ENCODE data around the gene TMEM229B. TPM values are rescaled to one million over a fixed set of nuclear protein-coding genes. Genes with fewer than 3 reads are reported as not detected.

TMEM229B gene
- total RNA-seq, 6 experiments from 2014 or later = 0.06 to 1.8 (median 1.2) TPM

GRCh38 chr14:67524634-67524963 is 36.1 kb upstream of the TMEM229B start:
- DNase-seq (no peak), ATAC-seq (no peak)
- H3K36me3 ChIP-seq = no peaks in the 10 kb centered on the region
- no peak overlapping the region for H3K27ac ChIP-seq
- intact Hi-C loops (cut with DNase I) = no loop called here
- no peaks in the 10 kb centered on the region for H3K4me1 ChIP-seq
- no peak overlapping the region for H3K4me3 ChIP-seq
- 29% methylated on average over 3 of the region's 3 CpGs for WGBS (ENCODE audit: insufficient coverage, low coverage, low lambda C conversion rate, missing lambda C conversion rate)
- H3K27me3 ChIP-seq = no peaks in the 10 kb centered on the region
- no peaks in the 10 kb centered on the region for H3K9me3 ChIP-seq
- TF ChIP-seq, protein P1, sequence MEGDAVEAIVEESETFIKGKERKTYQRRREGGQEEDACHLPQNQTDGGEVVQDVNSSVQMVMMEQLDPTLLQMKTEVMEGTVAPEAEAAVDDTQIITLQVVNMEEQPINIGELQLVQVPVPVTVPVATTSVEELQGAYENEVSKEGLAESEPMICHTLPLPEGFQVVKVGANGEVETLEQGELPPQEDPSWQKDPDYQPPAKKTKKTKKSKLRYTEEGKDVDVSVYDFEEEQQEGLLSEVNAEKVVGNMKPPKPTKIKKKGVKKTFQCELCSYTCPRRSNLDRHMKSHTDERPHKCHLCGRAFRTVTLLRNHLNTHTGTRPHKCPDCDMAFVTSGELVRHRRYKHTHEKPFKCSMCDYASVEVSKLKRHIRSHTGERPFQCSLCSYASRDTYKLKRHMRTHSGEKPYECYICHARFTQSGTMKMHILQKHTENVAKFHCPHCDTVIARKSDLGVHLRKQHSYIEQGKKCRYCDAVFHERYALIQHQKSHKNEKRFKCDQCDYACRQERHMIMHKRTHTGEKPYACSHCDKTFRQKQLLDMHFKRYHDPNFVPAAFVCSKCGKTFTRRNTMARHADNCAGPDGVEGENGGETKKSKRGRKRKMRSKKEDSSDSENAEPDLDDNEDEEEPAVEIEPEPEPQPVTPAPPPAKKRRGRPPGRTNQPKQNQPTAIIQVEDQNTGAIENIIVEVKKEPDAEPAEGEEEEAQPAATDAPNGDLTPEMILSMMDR (IDR thresholded peaks at IDR 0.05) = no peak
- no peak for TF ChIP-seq POLR2A (IDR thresholded peaks at IDR 0.05)

DNA sequence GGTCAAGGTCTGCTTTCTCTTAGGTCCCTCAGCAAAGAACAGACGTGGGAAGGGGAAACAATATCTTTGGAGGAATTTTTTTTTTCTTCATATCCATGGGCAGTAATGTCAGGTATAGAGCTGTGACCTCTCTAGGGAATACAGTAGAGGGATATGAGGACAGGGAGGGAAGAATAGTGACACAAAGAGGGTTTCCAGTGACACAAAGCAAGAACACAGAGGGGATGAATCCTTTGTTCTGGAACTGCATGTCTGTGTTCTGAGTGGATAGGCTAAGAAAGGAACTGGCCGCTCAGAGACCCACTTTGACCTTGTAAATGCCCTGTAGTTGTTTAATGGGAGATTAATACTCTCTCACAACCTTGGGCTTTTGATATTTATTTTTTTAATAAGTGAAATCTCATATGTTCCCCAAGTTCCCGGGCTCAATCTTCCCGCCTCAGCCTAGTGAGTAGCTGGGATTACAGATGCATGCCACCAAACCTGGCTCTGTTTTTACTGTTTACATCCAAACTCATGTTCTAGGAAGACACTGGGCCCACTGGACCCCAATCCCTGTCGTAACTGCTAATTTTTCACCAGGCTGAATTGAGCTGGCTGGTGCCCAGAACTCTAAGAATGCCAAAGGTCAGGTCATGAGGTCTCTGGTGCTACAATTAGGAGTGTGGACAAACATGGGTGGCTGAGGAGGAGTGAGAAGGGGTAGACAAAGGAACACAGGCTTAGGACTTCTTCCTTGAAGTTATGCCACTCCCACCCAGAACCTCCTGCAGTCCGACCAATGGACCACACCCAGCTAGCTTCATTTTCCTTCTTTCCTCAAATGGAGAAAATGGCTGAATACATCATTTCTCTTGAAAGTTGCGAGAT is 35.5 kb upstream of the TMEM229B start:
- DNase-seq (no peak), ATAC-seq (peak in 3 of 4 donors; percentile 74 to 83 (median 78))
- TF ChIP-seq, protein P1 (IDR thresholded peaks at IDR 0.05) = no peak
- no peak for TF ChIP-seq POLR2A (IDR thresholded peaks at IDR 0.05)
- H3K4me3 ChIP-seq = no peak overlapping the region
- H3K36me3 ChIP-seq = no peaks in the 10 kb centered on the region
- H3K27ac ChIP-seq = no peak overlapping the region
- intact Hi-C loops (cut with DNase I) = no loop called here
- no peaks in the 10 kb centered on the region for H3K4me1 ChIP-seq
- H3K27me3 ChIP-seq = no peaks in the 10 kb centered on the region
- H3K9me3 ChIP-seq = no peaks in the 10 kb centered on the region
- 60% methylated on average over 6 of the region's 7 CpGs for WGBS (ENCODE audit: insufficient coverage, low coverage, low lambda C conversion rate, missing lambda C conversion rate)

- WGBS (ENCODE audit: insufficient coverage, low coverage, low lambda C conversion rate, missing lambda C conversion rate) = 53% methylated on average over 2 of the region's 2 CpGs
- Histone ChIP-seq H3K4me3 (no peak overlapping the region), H3K27me3 (no peaks in the 10 kb centered on the region), H3K36me3 (no peaks in the 10 kb centered on the region), H3K27ac (no peak overlapping the region), H3K4me1 (no peaks in the 10 kb centered on the region), H3K9me3 (no peaks in the 10 kb centered on the region)
- DNase-seq (no peak), ATAC-seq (no peak)
- no peak for TF ChIP-seq POLR2A (IDR thresholded peaks at IDR 0.05)
- TF ChIP-seq, protein P1 (IDR thresholded peaks at IDR 0.05) = no peak
- intact Hi-C loops (cut with DNase I) = no loop called here
Measured at GRCh38 chr14:67522270-67522669, 33.7 kb upstream of the TMEM229B start.

DNA sequence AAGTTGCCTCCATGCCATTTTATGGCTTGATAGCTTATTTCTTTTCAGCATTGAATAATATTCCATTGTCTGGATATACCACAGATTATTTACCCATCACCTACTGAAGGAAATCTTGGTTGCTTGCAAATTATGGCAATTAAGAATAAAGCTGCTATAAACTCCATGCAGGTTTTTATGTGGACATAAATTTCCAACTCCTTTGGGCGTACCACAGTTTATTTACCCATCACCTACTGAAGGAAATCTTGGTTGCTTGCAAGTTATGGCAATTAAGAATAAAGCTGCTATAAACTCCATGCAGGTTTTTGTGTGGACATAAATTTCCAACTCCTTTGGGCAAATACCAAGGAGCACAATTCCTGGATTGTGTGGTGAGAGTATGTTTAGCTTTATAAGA is 32.0 kb upstream of the TMEM229B start:
- H3K27me3 ChIP-seq = no peaks in the 10 kb centered on the region
- 73% methylated on average over 1 of the region's 1 CpG for WGBS (ENCODE audit: insufficient coverage, low coverage, low lambda C conversion rate, missing lambda C conversion rate)
- H3K27ac ChIP-seq = no peak overlapping the region
- TF ChIP-seq, protein P1 (IDR thresholded peaks at IDR 0.05) = no peak
- no peak for TF ChIP-seq POLR2A (IDR thresholded peaks at IDR 0.05)
- H3K36me3 ChIP-seq = no peaks in the 10 kb centered on the region
- no peak for ATAC-seq
- no peak overlapping the region for H3K4me3 ChIP-seq
- DNase-seq = no peak
- H3K9me3 ChIP-seq = no peaks in the 10 kb centered on the region
- intact Hi-C loops (cut with DNase I) = no loop called here
- H3K4me1 ChIP-seq = peaks cover 0 to 3% (median 0%) of the 10 kb centered on the region in 4 donors

Measured in right lobe of liver (tissue), 6 donors.